ENCODE data around the gene RAB11FIP4. TPM values are rescaled to one million over a fixed set of nuclear protein-coding genes. Genes with fewer than 3 reads are reported as not detected.

RAB11FIP4 gene
- total RNA-seq, 1 experiment from 2014 or later, result 15.1 TPM

DNA sequence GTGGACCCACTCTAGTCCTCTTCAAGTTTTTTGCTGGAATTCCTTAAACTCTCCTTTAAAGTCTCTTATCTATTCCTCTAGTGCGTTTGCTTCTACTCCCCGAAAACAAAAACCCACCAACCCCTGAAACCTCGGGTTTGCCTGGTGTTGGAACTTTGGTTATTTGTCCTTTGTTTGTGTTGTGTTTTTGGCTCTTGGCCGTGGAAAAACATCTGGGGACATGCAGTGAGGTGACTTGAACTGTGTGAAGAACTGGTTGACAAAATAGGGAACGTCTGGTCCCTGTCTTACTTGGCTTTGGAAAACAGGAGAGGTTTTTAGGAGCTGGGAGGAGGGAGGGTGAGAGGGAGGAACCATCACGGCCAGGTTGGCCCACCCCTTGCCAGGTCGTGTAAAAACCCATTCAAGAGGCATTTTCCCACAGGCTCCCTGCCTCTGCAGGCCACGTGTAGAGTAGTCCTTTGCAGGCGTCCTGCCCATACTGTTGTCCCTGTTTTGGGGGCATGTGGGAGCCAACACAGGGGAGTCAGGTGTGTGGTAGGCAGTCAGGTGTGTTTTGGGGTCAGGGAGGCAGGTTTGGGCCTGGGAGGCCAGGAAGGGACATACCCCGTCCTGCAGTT lies 169.3 kb downstream of the RAB11FIP4 start (continued):
- TF ChIP-seq, protein P1, sequence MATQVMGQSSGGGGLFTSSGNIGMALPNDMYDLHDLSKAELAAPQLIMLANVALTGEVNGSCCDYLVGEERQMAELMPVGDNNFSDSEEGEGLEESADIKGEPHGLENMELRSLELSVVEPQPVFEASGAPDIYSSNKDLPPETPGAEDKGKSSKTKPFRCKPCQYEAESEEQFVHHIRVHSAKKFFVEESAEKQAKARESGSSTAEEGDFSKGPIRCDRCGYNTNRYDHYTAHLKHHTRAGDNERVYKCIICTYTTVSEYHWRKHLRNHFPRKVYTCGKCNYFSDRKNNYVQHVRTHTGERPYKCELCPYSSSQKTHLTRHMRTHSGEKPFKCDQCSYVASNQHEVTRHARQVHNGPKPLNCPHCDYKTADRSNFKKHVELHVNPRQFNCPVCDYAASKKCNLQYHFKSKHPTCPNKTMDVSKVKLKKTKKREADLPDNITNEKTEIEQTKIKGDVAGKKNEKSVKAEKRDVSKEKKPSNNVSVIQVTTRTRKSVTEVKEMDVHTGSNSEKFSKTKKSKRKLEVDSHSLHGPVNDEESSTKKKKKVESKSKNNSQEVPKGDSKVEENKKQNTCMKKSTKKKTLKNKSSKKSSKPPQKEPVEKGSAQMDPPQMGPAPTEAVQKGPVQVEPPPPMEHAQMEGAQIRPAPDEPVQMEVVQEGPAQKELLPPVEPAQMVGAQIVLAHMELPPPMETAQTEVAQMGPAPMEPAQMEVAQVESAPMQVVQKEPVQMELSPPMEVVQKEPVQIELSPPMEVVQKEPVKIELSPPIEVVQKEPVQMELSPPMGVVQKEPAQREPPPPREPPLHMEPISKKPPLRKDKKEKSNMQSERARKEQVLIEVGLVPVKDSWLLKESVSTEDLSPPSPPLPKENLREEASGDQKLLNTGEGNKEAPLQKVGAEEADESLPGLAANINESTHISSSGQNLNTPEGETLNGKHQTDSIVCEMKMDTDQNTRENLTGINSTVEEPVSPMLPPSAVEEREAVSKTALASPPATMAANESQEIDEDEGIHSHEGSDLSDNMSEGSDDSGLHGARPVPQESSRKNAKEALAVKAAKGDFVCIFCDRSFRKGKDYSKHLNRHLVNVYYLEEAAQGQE (IDR thresholded peaks at IDR 0.05; ENCODE audit: low read depth), result no peak
- TF ChIP-seq CBX3 (IDR thresholded peaks at IDR 0.05; ENCODE audit: low read depth) (no peak), POLR2AphosphoS5 (IDR thresholded peaks at IDR 0.05; ENCODE audit: low read depth, low read length) (no peak), ZNF274 (IDR thresholded peaks at IDR 0.05; ENCODE audit: low read depth, low read length) (no peak), TCF7L2 (IDR thresholded peaks at IDR 0.05; ENCODE audit: borderline replicate concordance, extremely low read depth, insufficient read depth, insufficient read length) (no peak), YY1 (IDR thresholded peaks at IDR 0.05; ENCODE audit: extremely low read depth, insufficient replicate concordance, low read depth, low read length) (no peak), FOSL1 (IDR thresholded peaks at IDR 0.05; ENCODE audit: low read depth) (no peak)

DNA sequence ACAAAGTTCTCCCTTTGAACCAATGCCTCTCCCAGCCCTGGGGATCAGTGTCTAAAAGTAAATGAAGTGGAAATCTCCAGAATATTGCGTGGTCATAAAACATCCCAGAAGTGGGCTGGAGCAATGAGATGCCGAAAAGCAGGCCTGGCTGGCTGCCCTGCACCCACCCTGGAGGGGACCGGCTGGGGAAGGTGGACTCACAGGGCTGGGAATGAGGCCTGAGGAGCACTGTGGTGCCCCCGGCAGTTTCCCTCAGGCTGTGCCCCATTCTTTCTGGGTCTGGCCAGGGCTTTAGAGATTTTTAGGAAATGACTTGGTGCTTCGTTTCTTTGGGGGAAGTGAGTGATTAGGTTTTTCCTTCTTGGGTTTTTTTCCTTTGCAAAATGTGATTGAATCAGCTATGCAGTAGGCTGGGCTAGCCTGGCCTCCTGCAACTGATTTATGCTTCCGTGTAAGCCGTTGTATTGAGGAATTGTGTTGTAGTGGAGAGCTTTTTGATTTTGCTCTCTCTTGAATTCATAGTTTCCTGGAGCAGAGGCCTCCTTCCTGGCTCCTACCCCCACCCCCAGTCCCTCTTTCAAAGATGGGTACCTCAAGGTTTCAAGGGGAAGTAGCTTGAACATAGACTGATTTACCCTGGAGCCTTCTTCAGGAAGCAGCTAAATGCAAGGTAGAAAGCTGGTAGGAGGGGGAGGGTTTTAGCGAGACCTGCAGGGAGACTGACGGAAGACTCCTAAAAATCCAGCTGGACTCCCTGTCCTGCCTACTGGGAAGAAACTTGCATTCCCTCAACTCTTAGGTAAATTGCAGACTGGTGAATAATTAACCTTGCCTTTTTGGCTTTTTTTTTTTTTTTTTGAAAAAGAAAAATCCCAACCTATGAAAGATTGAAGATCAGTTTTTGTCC lies 170.2 kb downstream of the RAB11FIP4 start:
- BruUV-seq (replicated peaks), result no TSS peak
- Histone ChIP-seq H3K4me2 (ENCODE audit: low read length) (no peak overlapping the region), H3K27ac (ENCODE audit: low read depth, low read length) (no peak overlapping the region), H3K79me2 (ENCODE audit: insufficient read depth, low read length) (no peaks in the 10 kb centered on the region), H3K4me1 (ENCODE audit: control insufficient read depth in 1 of 2, insufficient read depth in 2 of 2, low read length in 2 of 2) (peaks cover 0 to 12% of the 10 kb centered on the region in 2 experiments; a peak in 3 of 4 replicates), H2AFZ (ENCODE audit: low read depth, low read length, poor library complexity, severe bottlenecking) (no peak overlapping the region), H3K27me3 (ENCODE audit: insufficient read depth, low read length) (no peaks in the 10 kb centered on the region), H3K36me3 (ENCODE audit: control insufficient read depth in 1 of 2, insufficient read depth in 2 of 2, low read length in 2 of 2) (no peaks in the 10 kb centered on the region), H3K9me2 (ENCODE audit: insufficient read depth) (no peaks in the 10 kb centered on the region), H3K9me3 (ENCODE audit: control insufficient read depth in 1 of 2, insufficient read depth in 1 of 2, low read depth in 1 of 2, low read length in 2 of 2) (no peaks in the 10 kb centered on the region), H3K4me3 (replicated peaks in 1 of 2; ENCODE audit: low read depth in 1 of 2, low read length in 2 of 2) (no peak overlapping the region), H4K20me1 (ENCODE audit: insufficient read depth) (no peaks in the 10 kb centered on the region), H3K9ac (ENCODE audit: low read length) (no peak overlapping the region)
- DNase-seq (ENCODE audit: low read depth, low spot score) (no peak), ATAC-seq (no peak)
- ChIA-PET CTCF (no interaction called here), POLR2A (no interaction called here), RAD21 (ENCODE audit: low non-redundant PET in 1 of 2, low total read pairs in 2 of 2, uncharacterized antibody in 2 of 2, unreplicated experiment in 2 of 2) (no interaction called here)
- intact Hi-C loops (cut with micrococcal nuclease), result no loop called here
- TF ChIP-seq FOSL1 (IDR thresholded peaks at IDR 0.05; ENCODE audit: low read depth) (no peak), ZNF274 (IDR thresholded peaks at IDR 0.05; ENCODE audit: low read depth, low read length) (no peak), YY1 (IDR thresholded peaks at IDR 0.05; ENCODE audit: extremely low read depth, insufficient replicate concordance, low read depth, low read length) (no peak), SRF (IDR thresholded peaks at IDR 0.05; ENCODE audit: low read depth) (no peak), ZFX (IDR thresholded peaks at IDR 0.05) (no peak), EGR1 (IDR thresholded peaks at IDR 0.05; ENCODE audit: low read depth) (no peak)
- TF ChIP-seq, protein P2, sequence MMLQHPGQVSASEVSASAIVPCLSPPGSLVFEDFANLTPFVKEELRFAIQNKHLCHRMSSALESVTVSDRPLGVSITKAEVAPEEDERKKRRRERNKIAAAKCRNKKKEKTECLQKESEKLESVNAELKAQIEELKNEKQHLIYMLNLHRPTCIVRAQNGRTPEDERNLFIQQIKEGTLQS (IDR thresholded peaks at IDR 0.05), result no peak
- TF ChIP-seq, protein P3, sequence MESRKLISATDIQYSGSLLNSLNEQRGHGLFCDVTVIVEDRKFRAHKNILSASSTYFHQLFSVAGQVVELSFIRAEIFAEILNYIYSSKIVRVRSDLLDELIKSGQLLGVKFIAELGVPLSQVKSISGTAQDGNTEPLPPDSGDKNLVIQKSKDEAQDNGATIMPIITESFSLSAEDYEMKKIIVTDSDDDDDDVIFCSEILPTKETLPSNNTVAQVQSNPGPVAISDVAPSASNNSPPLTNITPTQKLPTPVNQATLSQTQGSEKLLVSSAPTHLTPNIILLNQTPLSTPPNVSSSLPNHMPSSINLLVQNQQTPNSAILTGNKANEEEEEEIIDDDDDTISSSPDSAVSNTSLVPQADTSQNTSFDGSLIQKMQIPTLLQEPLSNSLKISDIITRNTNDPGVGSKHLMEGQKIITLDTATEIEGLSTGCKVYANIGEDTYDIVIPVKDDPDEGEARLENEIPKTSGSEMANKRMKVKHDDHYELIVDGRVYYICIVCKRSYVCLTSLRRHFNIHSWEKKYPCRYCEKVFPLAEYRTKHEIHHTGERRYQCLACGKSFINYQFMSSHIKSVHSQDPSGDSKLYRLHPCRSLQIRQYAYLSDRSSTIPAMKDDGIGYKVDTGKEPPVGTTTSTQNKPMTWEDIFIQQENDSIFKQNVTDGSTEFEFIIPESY (IDR thresholded peaks at IDR 0.05; ENCODE audit: extremely low read depth, insufficient replicate concordance, low read length), result no peak
- TF ChIP-seq, protein P4, sequence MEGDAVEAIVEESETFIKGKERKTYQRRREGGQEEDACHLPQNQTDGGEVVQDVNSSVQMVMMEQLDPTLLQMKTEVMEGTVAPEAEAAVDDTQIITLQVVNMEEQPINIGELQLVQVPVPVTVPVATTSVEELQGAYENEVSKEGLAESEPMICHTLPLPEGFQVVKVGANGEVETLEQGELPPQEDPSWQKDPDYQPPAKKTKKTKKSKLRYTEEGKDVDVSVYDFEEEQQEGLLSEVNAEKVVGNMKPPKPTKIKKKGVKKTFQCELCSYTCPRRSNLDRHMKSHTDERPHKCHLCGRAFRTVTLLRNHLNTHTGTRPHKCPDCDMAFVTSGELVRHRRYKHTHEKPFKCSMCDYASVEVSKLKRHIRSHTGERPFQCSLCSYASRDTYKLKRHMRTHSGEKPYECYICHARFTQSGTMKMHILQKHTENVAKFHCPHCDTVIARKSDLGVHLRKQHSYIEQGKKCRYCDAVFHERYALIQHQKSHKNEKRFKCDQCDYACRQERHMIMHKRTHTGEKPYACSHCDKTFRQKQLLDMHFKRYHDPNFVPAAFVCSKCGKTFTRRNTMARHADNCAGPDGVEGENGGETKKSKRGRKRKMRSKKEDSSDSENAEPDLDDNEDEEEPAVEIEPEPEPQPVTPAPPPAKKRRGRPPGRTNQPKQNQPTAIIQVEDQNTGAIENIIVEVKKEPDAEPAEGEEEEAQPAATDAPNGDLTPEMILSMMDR (IDR thresholded peaks at IDR 0.05 in 2 of 3, conservative IDR thresholded peaks at IDR 0.05 in 1 of 3; ENCODE audit: borderline replicate concordance in 1 of 3, insufficient read depth in 1 of 3, low read depth in 2 of 3, low read length in 2 of 3), result no peak

Data from HCT116 (cell line).